Keratinocyte (primary cell): Measurements from ENCODE around the gene MLX. TPM values are rescaled to one million over a fixed set of nuclear protein-coding genes. Genes with fewer than 3 reads are reported as not detected.

Source experiments
- polyA plus RNA-seq, 5 experiments: library from polyadenylated mRNA; depleted of rRNA in 3 of 5; stranded (reverse) in 3 of 5; stranded (forward) in 1 of 5; unstranded in 1 of 5; fragments of >200 nt; gene quantifications; 1 replicate in 1 of 5; 2 replicates in 3 of 5; 3 replicates in 1 of 5; pipeline versions ENCODE4 v1.2.1 to v1.2.3, GENCODE V29; 2011 to 2012; ENCODE audit warnings: missing spikeins in 2 of 5, low read depth in 1 of 5, low replicate concordance in 1 of 5

The MLX gene
- polyA plus RNA-seq, 1 donor (not counting 4 experiments of a cell fraction or from before 2014, with no cell fraction given) = 39.2 TPM

Other genes starting within 250 kb of the MLX start
- 30.6 to 55.8 TPM (median 37.4 TPM) in 3 replicates for gene STAT3, start 178.7 kb upstream of the MLX start, polyA plus RNA-seq
- gene CAVIN1, start 143.8 kb upstream of the MLX start, polyA plus RNA-seq = 172 to 237 TPM (median 190 TPM) in 3 replicates
- 24.0 to 43.7 TPM (median 41.9 TPM) in 3 replicates for gene ATP6V0A1, start 108.2 kb upstream of the MLX start, polyA plus RNA-seq
- 6.9 to 13.1 TPM (median 10.8 TPM) in 3 replicates for gene NAGLU, start 30.9 kb upstream of the MLX start, polyA plus RNA-seq
- gene HSD17B1, start 14.2 kb upstream of the MLX start, polyA plus RNA-seq = 3.6 to 14.7 TPM (median 5.3 TPM) in 3 replicates
- gene COASY, start 5.0 kb upstream of the MLX start, polyA plus RNA-seq = 25.9 to 49.8 TPM (median 26.2 TPM) in 3 replicates
- 2.4 to 7.8 TPM (median 7.7 TPM) in 3 replicates for gene PSMC3IP, start 10.6 kb downstream of the MLX start, polyA plus RNA-seq
- gene RETREG3, start 42.3 kb downstream of the MLX start, polyA plus RNA-seq = 25.2 to 49.5 TPM (median 32.5 TPM) in 3 replicates
- 35.1 to 141 TPM (median 54.8 TPM) in 3 replicates for gene TUBG1, start 42.6 kb downstream of the MLX start, polyA plus RNA-seq
- 13.5 to 17.8 TPM (median 14.5 TPM) in 3 replicates for gene TUBG2, start 92.2 kb downstream of the MLX start, polyA plus RNA-seq
- gene PLEKHH3, start 109.9 kb downstream of the MLX start, polyA plus RNA-seq = 3.1 to 10.7 TPM (median 4.9 TPM) in 3 replicates
- 0.02 to 0.05 TPM (median 0.03 TPM) in 3 replicates for gene CCR10, start 114.7 kb downstream of the MLX start, polyA plus RNA-seq
- gene CNTNAP1, start 115.4 kb downstream of the MLX start, polyA plus RNA-seq = 0.46 to 2.0 TPM (median 0.71 TPM) in 3 replicates
- 13.6 to 18.4 TPM (median 18.3 TPM) in 3 replicates for gene EZH1, start 177.9 kb downstream of the MLX start, polyA plus RNA-seq
- gene RAMP2, start 194.1 kb downstream of the MLX start, polyA plus RNA-seq = 0.19 TPM in 1 of 3 replicates, not detected in the others
- gene VPS25, start 206.3 kb downstream of the MLX start, polyA plus RNA-seq = 122 to 141 TPM (median 133 TPM) in 3 replicates
- 0.03 to 0.10 TPM (median 0.04 TPM) in 3 replicates for gene WNK4, start 213.5 kb downstream of the MLX start, polyA plus RNA-seq
- 83.6 to 97.8 TPM (median 92.4 TPM) in 3 replicates for gene COA3, start 231.6 kb downstream of the MLX start, polyA plus RNA-seq
- not detected in 3 replicates for gene CNTD1, start 231.8 kb downstream of the MLX start, polyA plus RNA-seq